SK-N-SH (cell line): ENCODE measurements around the gene LTBP2. TPM values are rescaled to one million over a fixed set of nuclear protein-coding genes. Genes with fewer than 3 reads are reported as not detected.

Source experiments
- CTCF ChIA-PET: fragments of 300-600, 350-600 bp; formaldehyde crosslinking; extraction: SDS; loops from one replicate; lab custom pipeline; 2021; lab: Yijun Ruan, JAX
- POLR2A ChIA-PET: fragments of 350-600 bp; sonication (Branson Sonifier 250); formaldehyde crosslinking; extraction: SDS; loops from one replicate; lab custom pipeline; 2020; ENCODE audit warnings: antibody characterized with exemption, inconsistent platforms; lab: Yijun Ruan, JAX
- DNase-seq: peaks from one replicate; pipeline ENCODE4 v3.0.0; 2012
- H2AFZ ChIP-seq: fragments of 200-600 bp; sonication (generic); 2 replicates; pipeline ENCODE4 v1.8.1; 2016; ENCODE audit warnings: antibody characterized with exemption, mild to moderate bottlenecking, low read depth
- H3F3A ChIP-seq: fragments of 200-600 bp; sonication (generic); replicated peaks from 2 replicates; pipeline ENCODE3; 2016; ENCODE audit warnings: antibody characterized with exemption, mild to moderate bottlenecking; ENCODE audit not compliant: insufficient read depth
- H3K27ac ChIP-seq, 2 experiments: fragments of 200-500 bp in 1 of 2; fragments of 200-600 bp in 1 of 2; sonication (Bioruptor generic) in 1 of 2; sonication (generic), shearing (Covaris generic) in 1 of 2; 2 replicates each; pipeline versions ENCODE4 v1.5.1 to v1.6.1; 2014 to 2016; ENCODE audit warnings: low read depth in 2 of 2, inconsistent platforms in 1 of 2, low read length in 1 of 2, mild to moderate bottlenecking in 1 of 2, mixed read lengths in 1 of 2
- H3K27me3 ChIP-seq: fragments of 200-600 bp; sonication (generic), shearing (Covaris generic); 2 replicates; pipeline ENCODE4 v1.6.1; 2016; ENCODE audit warnings: mixed run types; ENCODE audit not compliant: insufficient read depth
- H3K36me3 ChIP-seq, 2 experiments: fragments of 200-500 bp in 1 of 2; fragments of 200-600 bp in 1 of 2; sonication (Bioruptor generic) in 1 of 2; sonication (generic) in 1 of 2; replicated peaks in 1 of 2; 2 replicates each; pipeline versions ENCODE3 to v1.5.1; 2014 to 2016; ENCODE audit warnings: low read length in 1 of 2, mild to moderate bottlenecking in 1 of 2; ENCODE audit not compliant: insufficient read depth in 2 of 2, control insufficient read depth in 1 of 2
- H3K4me1 ChIP-seq, 2 experiments: fragments of 200-500 bp in 1 of 2; fragments of 200-600 bp in 1 of 2; sonication (Bioruptor generic) in 1 of 2; sonication (generic), shearing (Covaris generic) in 1 of 2; 2 replicates each; pipeline versions ENCODE4 v1.5.1 to v1.6.1; 2014 to 2016; ENCODE audit warnings: low read depth in 1 of 2, low read length in 1 of 2, mixed run types in 1 of 2; ENCODE audit not compliant: insufficient read depth in 2 of 2, control insufficient read depth in 1 of 2
- H3K4me2 ChIP-seq: fragments of 200-600 bp; sonication (generic), shearing (Covaris generic); 2 replicates; pipeline ENCODE4 v1.6.1; 2017; ENCODE audit warnings: mixed run types
- H3K4me3 ChIP-seq, 2 experiments: fragments of 200-500 bp in 1 of 2; fragments of 200-600 bp in 1 of 2; sonication (Bioruptor generic) in 1 of 2; sonication (generic), shearing (Covaris generic) in 1 of 2; 2 replicates each; pipeline versions ENCODE4 v1.5.1 to v1.8.1; 2014 to 2016; ENCODE audit warnings: low read depth in 2 of 2, inconsistent platforms in 1 of 2, low read length in 1 of 2, mild to moderate bottlenecking in 1 of 2, mixed read lengths in 1 of 2, moderate library complexity in 1 of 2
- H3K79me2 ChIP-seq: fragments of 200-600 bp; sonication (generic); 2 replicates; pipeline ENCODE4 v1.8.1; 2017; ENCODE audit warnings: mild to moderate bottlenecking; ENCODE audit not compliant: insufficient read depth
- H3K9ac ChIP-seq: fragments of 200-600 bp; sonication (generic); 2 replicates; pipeline ENCODE4 v1.6.1; 2017; ENCODE audit warnings: mixed run types
- H3K9me2 ChIP-seq: fragments of 200-600 bp; sonication (generic); 2 replicates; pipeline ENCODE4 v1.6.1; 2017; ENCODE audit warnings: mixed run types
- H3K9me3 ChIP-seq: fragments of 200-600 bp; sonication (generic); 2 replicates; pipeline ENCODE4 v1.6.1; 2017; ENCODE audit warnings: mixed run types, mild to moderate bottlenecking, moderate library complexity
- H4K20me1 ChIP-seq: fragments of 200-600 bp; sonication (generic); 2 replicates; pipeline ENCODE4 v1.6.1; 2017; ENCODE audit warnings: mild to moderate bottlenecking, mixed run types; ENCODE audit not compliant: insufficient read depth
- CHD2 ChIP-seq: fragments of 150-350 bp; IDR thresholded peaks from 2 replicates; pipeline ENCODE4 v1.6.1; 2018; ENCODE audit warnings: low read length; ENCODE audit not compliant: partially characterized antibody
- ELF1 ChIP-seq: IDR thresholded peaks from 2 replicates; pipeline ENCODE4 v1.4.0; 2012
- EP300 ChIP-seq, 2 experiments: IDR thresholded peaks; 2 replicates each; pipeline versions ENCODE4 v1.4.0 to v1.6.1; 2012; ENCODE audit warnings: borderline replicate concordance in 1 of 2, low read depth in 1 of 2, low read length in 1 of 2
- EZH2phosphoT487 ChIP-seq: fragments of 200-600 bp; sonication (generic); IDR thresholded peaks from 2 replicates; pipeline ENCODE4 v1.6.1; 2017; ENCODE audit warnings: low read depth, mixed run types, mild to moderate bottlenecking, antibody characterized with exemption, moderate library complexity, borderline replicate concordance
- FOSL2 ChIP-seq: IDR thresholded peaks from 2 replicates; pipeline ENCODE4 v1.4.0; 2012; ENCODE audit warnings: low read depth, mild to moderate bottlenecking, moderate library complexity, borderline replicate concordance
- GATA2 ChIP-seq: sonication (generic); formaldehyde crosslinking; IDR thresholded peaks from 2 replicates; pipeline ENCODE4 v1.5.0; 2020; ENCODE audit warnings: mild to moderate bottlenecking, missing genetic modification reagents
- IRF3 ChIP-seq: fragments of 150-350 bp; IDR thresholded peaks from 2 replicates; pipeline ENCODE4 v1.6.1; 2016; ENCODE audit warnings: mild to moderate bottlenecking, low read depth, low read length
- JUND ChIP-seq: IDR thresholded peaks from 2 replicates; pipeline ENCODE4 v1.4.0; 2012
- MEF2A ChIP-seq: IDR thresholded peaks from 2 replicates; pipeline ENCODE4 v1.4.0; 2012; ENCODE audit warnings: low read depth, borderline replicate concordance
- NFIC ChIP-seq: IDR thresholded peaks from 2 replicates; pipeline ENCODE4 v1.4.0; 2012; ENCODE audit warnings: borderline replicate concordance
- NRF1 ChIP-seq: IDR thresholded peaks from 2 replicates; pipeline ENCODE4 v1.6.1; 2012; ENCODE audit warnings: low read depth, mild to moderate bottlenecking, low read length
- RAD21 ChIP-seq: IDR thresholded peaks from 2 replicates; pipeline ENCODE4 v1.6.1; 2012; ENCODE audit warnings: mild to moderate bottlenecking, low read length
- RCOR1 ChIP-seq: fragments of 150-350 bp; IDR thresholded peaks from 2 replicates; pipeline ENCODE4 v1.6.1; 2017; ENCODE audit warnings: antibody characterized with exemption, low read length
- RFX5 ChIP-seq: IDR thresholded peaks from 2 replicates; pipeline ENCODE4 v1.6.1; 2012; ENCODE audit warnings: mild to moderate bottlenecking, improper control_type of control experiment, low read length
- RXRA ChIP-seq: IDR thresholded peaks from 2 replicates; pipeline ENCODE4 v1.4.0; 2012; ENCODE audit warnings: low read depth, mild to moderate bottlenecking, borderline replicate concordance
- SMC3 ChIP-seq: IDR thresholded peaks from 2 replicates; pipeline ENCODE4 v1.6.1; 2012; ENCODE audit warnings: low read depth, low read length, improper control_type of control experiment
- TAF1 ChIP-seq: IDR thresholded peaks from 2 replicates; pipeline ENCODE4 v1.6.1; 2012; ENCODE audit warnings: low read depth, mild to moderate bottlenecking, low read length, moderate library complexity, borderline replicate concordance
- TCF12 ChIP-seq: IDR thresholded peaks from 2 replicates; pipeline ENCODE4 v1.4.0; 2012
- TEAD4 ChIP-seq: IDR thresholded peaks from 2 replicates; pipeline ENCODE4 v1.4.0; 2012; ENCODE audit warnings: mild to moderate bottlenecking, borderline replicate concordance; ENCODE audit not compliant: insufficient read depth
- USF1 ChIP-seq: IDR thresholded peaks from 2 replicates; pipeline ENCODE4 v1.4.0; 2012; ENCODE audit warnings: low read depth, borderline replicate concordance
- USF2 ChIP-seq: fragments of 150-350 bp; IDR thresholded peaks from 2 replicates; pipeline ENCODE4 v1.6.1; 2017; ENCODE audit warnings: antibody characterized with exemption, low read length, low read depth, borderline replicate concordance
- YY1 ChIP-seq: IDR thresholded peaks from 2 replicates; pipeline ENCODE4 v1.4.0; 2012; ENCODE audit warnings: low read depth, mild to moderate bottlenecking
- ZBTB33 ChIP-seq: IDR thresholded peaks from 2 replicates; pipeline ENCODE4 v1.4.0; 2012; ENCODE audit warnings: low read depth, borderline replicate concordance
- WGBS: methylation state at CpG from one replicate; pipeline ENCODE4 v1.1.6; 2017; ENCODE audit warnings: low lambda C conversion rate; 5-methylcytosine and 5-hydroxymethylcytosine counted together
- polyA plus RNA-seq, 3 experiments: library from polyadenylated mRNA; depleted of rRNA; stranded (reverse); fragments of >200 nt; gene quantifications; 2 replicates each; pipeline ENCODE4 v1.2.3, GENCODE V29; 2012

Gene LTBP2
- polyA plus RNA-seq, 1 of the 3 experiments (the other 2 are of a cell fraction), result 58.8 TPM

GRCh38 chr14:74562515-74563232 lies 49.4 kb downstream of the LTBP2 start:
- Histone ChIP-seq H3K79me2 (peaks cover 95% of the 10 kb centered on the region), H3K4me3 (no peak overlapping the region), H3K27me3 (no peaks in the 10 kb centered on the region), H3K9ac (no peak overlapping the region), H2AFZ (no peak overlapping the region), H3K9me3 (no peaks in the 10 kb centered on the region), H3F3A (peaks cover 13% of the 10 kb centered on the region), H3K4me2 (no peak overlapping the region), H3K27ac (peak overlapping the region; percentile 40 to 67; a peak in 3 of 4 replicates), H4K20me1 (peaks cover 20% of the 10 kb centered on the region; the same call in 1 of the 2 replicates), H3K4me1 (peaks cover 21 to 36% of the 10 kb centered on the region in 2 experiments), H3K36me3 (peaks cover 9 to 27% of the 10 kb centered on the region in 2 experiments), H3K9me2 (no peaks in the 10 kb centered on the region)
- 54% methylated on average over 3 of the region's 3 CpGs for WGBS
- POLR2A ChIA-PET, result no interaction called here
- TF ChIP-seq RAD21 (no peak), TAF1 (no peak), SMC3 (no peak), NFIC (no peak), RCOR1 (0 out of 2 replicates have a peak, but pooled peaks have one; percentile 19), ZBTB33 (no peak)
- CTCF ChIA-PET, result interaction anchor here (1.0 to 2.4 kb wide), 8 partner anchors 8 to 61 kb away, joined by 3 to 6 read pairs (median 4); partner anchors contain the start of gene LTBP2
- DNase-seq, result no peak

- Histone ChIP-seq H3K9me3 (no peaks in the 10 kb centered on the region), H2AFZ (no peak overlapping the region), H3K27me3 (no peaks in the 10 kb centered on the region), H3K27ac (no peak overlapping the region), H3K9ac (no peak overlapping the region), H3K4me3 (no peak overlapping the region), H3K4me1 (peaks cover 12 to 27% of the 10 kb centered on the region in 2 experiments; a peak in 3 of 4 replicates), H3K36me3 (peaks cover 0 to 37% of the 10 kb centered on the region in 2 experiments), H3K4me2 (no peak overlapping the region), H3F3A (peaks cover 26% of the 10 kb centered on the region), H3K79me2 (peaks cover 97% of the 10 kb centered on the region), H4K20me1 (peaks cover 23% of the 10 kb centered on the region), H3K9me2 (no peaks in the 10 kb centered on the region)
- 100% methylated on average over 1 of the region's 1 CpG for WGBS
- ChIA-PET CTCF (interaction anchor here (0.6 to 2.8 kb wide), 5 partner anchors 9 to 57 kb away, joined by 3 to 12 read pairs (median 3); no protein-coding TSS in a partner anchor), POLR2A (no interaction called here)
- DNase-seq, result no peak
- TF ChIP-seq USF1 (no peak), EZH2phosphoT487 (no peak), TEAD4 (no peak), TCF12 (no peak), EP300 (IDR thresholded peaks at IDR 0.05; ENCODE audit: borderline replicate concordance in 1 of 2, low read depth in 1 of 2, low read length in 1 of 2) (no peak), ELF1 (no peak), NRF1 (no peak), RAD21 (no peak), YY1 (no peak), IRF3 (no peak), USF2 (no peak), MEF2A (no peak), RFX5 (no peak), RXRA (no peak), FOSL2 (no peak), JUND (no peak), CHD2 (no peak), GATA2 (CRISPR knock-in tag) (no peak)
Observed at GRCh38 chr14:74558655-74559054, 53.4 kb downstream of the LTBP2 start.
